ENCODE results near the gene ZKSCAN4. TPM values are rescaled to one million over a fixed set of nuclear protein-coding genes. Genes with fewer than 3 reads are reported as not detected.

Gene ZKSCAN4
- total RNA-seq, 4 donors from 2014 or later = 1.7 to 5.4 (median 4.4) TPM

- Histone ChIP-seq H3K4me3 (no peak overlapping the region), H3K36me3 (peaks cover 10 to 35% (median 28%) of the 10 kb centered on the region in 4 donors), H3K27ac (replicated peaks in 1 of 4) (no peak overlapping the region), H3K9me3 (no peaks in the 10 kb centered on the region), H3K27me3 (no peaks in the 10 kb centered on the region), H3K4me1 (peaks cover 17 to 32% (median 29%) of the 10 kb centered on the region in 4 donors)
- no peak for DNase-seq (ENCODE audit: extremely low spot score)
- no peak for TF ChIP-seq EP300 (IDR thresholded peaks at IDR 0.05)
- TF ChIP-seq POLR2A (IDR thresholded peaks at IDR 0.05; ENCODE audit: low read depth) = no peak
- TF ChIP-seq, protein P1, sequence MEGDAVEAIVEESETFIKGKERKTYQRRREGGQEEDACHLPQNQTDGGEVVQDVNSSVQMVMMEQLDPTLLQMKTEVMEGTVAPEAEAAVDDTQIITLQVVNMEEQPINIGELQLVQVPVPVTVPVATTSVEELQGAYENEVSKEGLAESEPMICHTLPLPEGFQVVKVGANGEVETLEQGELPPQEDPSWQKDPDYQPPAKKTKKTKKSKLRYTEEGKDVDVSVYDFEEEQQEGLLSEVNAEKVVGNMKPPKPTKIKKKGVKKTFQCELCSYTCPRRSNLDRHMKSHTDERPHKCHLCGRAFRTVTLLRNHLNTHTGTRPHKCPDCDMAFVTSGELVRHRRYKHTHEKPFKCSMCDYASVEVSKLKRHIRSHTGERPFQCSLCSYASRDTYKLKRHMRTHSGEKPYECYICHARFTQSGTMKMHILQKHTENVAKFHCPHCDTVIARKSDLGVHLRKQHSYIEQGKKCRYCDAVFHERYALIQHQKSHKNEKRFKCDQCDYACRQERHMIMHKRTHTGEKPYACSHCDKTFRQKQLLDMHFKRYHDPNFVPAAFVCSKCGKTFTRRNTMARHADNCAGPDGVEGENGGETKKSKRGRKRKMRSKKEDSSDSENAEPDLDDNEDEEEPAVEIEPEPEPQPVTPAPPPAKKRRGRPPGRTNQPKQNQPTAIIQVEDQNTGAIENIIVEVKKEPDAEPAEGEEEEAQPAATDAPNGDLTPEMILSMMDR (IDR thresholded peaks at IDR 0.05) = no peak
- no peak for TF ChIP-seq POLR2AphosphoS5 (IDR thresholded peaks at IDR 0.05)
- intact Hi-C loops (cut with DNase I) = loop anchor here (5.0 kb wide), 2 partner anchors 83 to 127 kb away; partner anchors contain the start of gene ZKSCAN8
Observed at GRCh38 chr6:28269492-28269891, 17.4 kb upstream of the ZKSCAN4 start.

GRCh38 chr6:28267695-28268059 is 15.6 kb upstream of the ZKSCAN4 start:
- TF ChIP-seq, protein P1 (IDR thresholded peaks at IDR 0.05) = no peak
- TF ChIP-seq POLR2A (IDR thresholded peaks at IDR 0.05; ENCODE audit: low read depth) (no peak), EP300 (IDR thresholded peaks at IDR 0.05) (no peak), POLR2AphosphoS5 (IDR thresholded peaks at IDR 0.05) (no peak)
- Histone ChIP-seq H3K9me3 (no peaks in the 10 kb centered on the region), H3K36me3 (peaks cover 4 to 16% (median 11%) of the 10 kb centered on the region in 4 donors), H3K4me1 (peaks cover 17 to 32% (median 29%) of the 10 kb centered on the region in 4 donors), H3K4me3 (peak overlapping the region; percentile 70 to 83 (median 74)), H3K27me3 (no peaks in the 10 kb centered on the region), H3K27ac (replicated peaks in 1 of 4) (peak overlapping the region; percentile 84 to 89 (median 86))
- DNase-seq (ENCODE audit: extremely low spot score) = no peak
- WGBS = 0% methylated on average over 1 of the region's 1 CpG
- intact Hi-C loops (cut with DNase I) = loop anchor here (5.0 kb wide), 2 partner anchors 85 to 125 kb away; partner anchors contain the start of gene ZKSCAN8

DNA sequence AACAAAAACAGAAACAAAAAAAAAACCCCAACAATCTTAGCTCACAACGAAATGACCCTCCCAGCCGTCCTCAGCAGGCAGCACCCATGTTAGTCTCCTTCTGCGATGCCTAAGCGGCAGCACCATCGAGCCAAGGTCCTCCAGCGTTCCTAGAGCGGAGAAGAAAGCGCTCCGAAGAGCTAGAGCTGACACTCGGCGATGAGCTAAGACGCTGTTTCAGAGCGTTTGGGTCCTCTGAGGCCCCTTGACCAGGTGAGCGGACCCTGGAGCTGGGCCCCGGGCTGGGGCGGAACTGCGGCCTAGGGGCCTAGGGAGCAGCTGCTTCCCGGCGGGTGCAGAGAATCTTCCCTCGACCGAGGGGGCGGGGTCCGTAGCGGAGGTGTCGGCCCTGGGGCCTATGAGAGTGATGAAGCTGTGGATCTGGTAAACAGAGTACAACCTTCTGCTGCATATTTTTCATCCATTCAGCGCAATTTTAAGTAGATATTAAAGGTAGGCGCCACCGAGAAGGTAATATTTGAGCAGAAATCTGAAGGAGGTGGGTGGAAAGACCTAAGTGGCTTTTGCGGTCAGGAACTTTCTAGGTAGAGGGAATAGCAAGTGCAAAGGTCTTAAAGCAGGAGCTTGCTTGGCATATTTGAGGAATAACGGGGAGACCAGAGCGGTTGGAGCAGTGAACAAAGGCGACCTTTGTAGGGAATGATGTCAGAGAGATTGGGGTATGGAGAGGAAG is 15.1 kb upstream of the ZKSCAN4 start, which contains the start of gene ZSCAN26:
Gene ZSCAN26 (plus strand): TSS at position 182 of the 733 bp plus-strand sequence. CDS start 4,777 bp downstream, outside the sequence.
- no peaks in the 10 kb centered on the region for H3K9me3 ChIP-seq
- intact Hi-C loops (cut with DNase I) = loop anchor here (5.0 kb wide), 2 partner anchors 85 to 125 kb away; partner anchors contain the start of gene ZKSCAN8
- DNase-seq (ENCODE audit: extremely low spot score) = peak; percentile 93
- no peaks in the 10 kb centered on the region for H3K27me3 ChIP-seq
- peaks cover 17 to 32% (median 29%) of the 10 kb centered on the region in 4 donors for H3K4me1 ChIP-seq
- peak within 1 kb of the TSS; percentile 70 to 83 (median 74) for H3K4me3 ChIP-seq
- WGBS = under 1% methylated on average over 24 of the region's 32 CpGs
- TF ChIP-seq POLR2AphosphoS5 (IDR thresholded peaks at IDR 0.05) = peak; percentile 75 to 83
- TF ChIP-seq, protein P1 (IDR thresholded peaks at IDR 0.05) = no peak
- TF ChIP-seq EP300 (IDR thresholded peaks at IDR 0.05) = no peak
- TF ChIP-seq POLR2A (IDR thresholded peaks at IDR 0.05; ENCODE audit: low read depth) = no peak
- peaks cover 0 to 11% (median 5%) of the 10 kb centered on the region in 4 donors for H3K36me3 ChIP-seq
- H3K27ac ChIP-seq (replicated peaks in 1 of 4) = peak within 1 kb of the TSS; percentile 84 to 89 (median 86)

- no peak for TF ChIP-seq EP300 (IDR thresholded peaks at IDR 0.05)
- TF ChIP-seq POLR2A (IDR thresholded peaks at IDR 0.05; ENCODE audit: low read depth) = no peak
- TF ChIP-seq, protein P1 (IDR thresholded peaks at IDR 0.05) = no peak
- TF ChIP-seq POLR2AphosphoS5 (IDR thresholded peaks at IDR 0.05) = no peak
- H3K9me3 ChIP-seq = no peaks in the 10 kb centered on the region
- WGBS = 3% methylated on average over 5 of the region's 5 CpGs
- peak overlapping the region; percentile 84 to 89 (median 86) for H3K27ac ChIP-seq (replicated peaks in 1 of 4)
- no peak for DNase-seq (ENCODE audit: extremely low spot score)
- peaks cover 17 to 32% (median 29%) of the 10 kb centered on the region in 4 donors for H3K4me1 ChIP-seq
- peaks cover 0 to 6% (median under 1%) of the 10 kb centered on the region in 4 donors for H3K36me3 ChIP-seq
- no peaks in the 10 kb centered on the region for H3K27me3 ChIP-seq
- intact Hi-C loops (cut with DNase I) = loop anchor here (5.0 kb wide), 2 partner anchors 86 to 124 kb away; partner anchors contain the start of gene ZKSCAN8
- H3K4me3 ChIP-seq = peak overlapping the region; percentile 70 to 83 (median 74)
Observed at GRCh38 chr6:28266563-28266961, 14.5 kb upstream of the ZKSCAN4 start.
